GM19099 (cell line): ENCODE results near the gene GPR176.

Experiments used
- POLR2A ChIP-seq: IDR thresholded peaks from 3 replicates; pipeline ENCODE4 v1.6.1; 2011; ENCODE audit warnings: low read depth; ENCODE audit not compliant: insufficient read length; ENCODE audit errors: extremely low read depth

The GPR176 gene

GRCh38 chr15:39887832-39888231 is 32.2 kb downstream of the GPR176 start:
- TF ChIP-seq POLR2A = no peak

DNA sequence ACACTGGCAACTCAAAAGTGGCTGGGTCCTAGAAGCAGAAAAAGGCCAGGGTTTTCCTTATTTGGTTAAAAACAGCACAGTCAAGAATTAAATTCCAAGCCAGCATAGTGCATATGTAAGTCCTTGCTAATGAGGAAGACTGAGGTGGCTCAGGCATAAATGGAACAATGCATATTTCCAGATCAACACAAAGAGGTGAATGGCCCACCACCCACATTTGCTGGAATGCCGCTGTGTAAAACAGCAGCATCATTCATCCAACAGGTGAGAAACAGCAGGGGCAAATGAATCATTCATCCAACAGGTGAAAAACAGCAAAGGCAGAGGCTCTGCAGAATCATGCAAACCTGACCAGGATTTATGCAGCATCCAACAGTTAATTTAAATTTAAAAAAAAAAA is 32.9 kb downstream of the GPR176 start:
- TF ChIP-seq POLR2A = no peak

DNA sequence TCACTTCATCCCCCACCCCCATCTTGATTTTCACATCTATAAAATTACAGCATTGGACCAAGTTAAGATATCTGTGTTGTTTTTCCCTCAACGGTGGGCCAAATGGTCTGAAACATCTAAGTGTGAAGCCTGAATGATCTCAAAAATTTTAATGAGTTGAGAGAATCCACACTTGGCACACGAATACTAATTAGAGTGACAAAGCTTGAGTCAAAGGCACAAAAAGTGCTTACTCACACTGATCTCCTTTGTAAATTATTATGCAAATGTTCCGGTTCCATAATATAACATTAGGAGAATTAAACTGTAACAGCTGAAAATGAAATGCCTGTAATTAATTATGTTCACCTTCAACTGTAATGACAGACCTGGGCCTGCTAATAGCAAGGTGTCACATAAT is 33.6 kb downstream of the GPR176 start:
- TF ChIP-seq POLR2A = no peak

- TF ChIP-seq POLR2A = no peak
Observed at GRCh38 chr15:39885099-39885777, 34.8 kb downstream of the GPR176 start.

DNA sequence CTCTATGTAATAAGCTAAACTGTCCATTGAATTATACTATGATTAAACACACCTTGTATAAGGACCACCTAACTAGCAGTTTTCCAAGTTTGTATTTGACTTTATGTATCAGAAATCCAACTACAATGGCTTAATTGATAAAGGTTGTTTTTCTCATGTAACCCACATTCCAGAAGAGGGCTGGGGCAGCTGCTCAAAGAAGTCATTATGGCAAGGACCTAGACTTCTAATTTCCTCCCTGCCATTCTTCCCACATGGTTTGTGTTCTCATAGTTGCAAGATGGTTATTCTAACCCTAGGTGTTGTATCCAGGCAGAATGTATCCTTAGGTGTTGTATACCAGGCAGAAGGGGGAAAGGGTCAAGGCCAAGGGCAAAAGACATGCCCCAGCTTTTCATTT is 35.7 kb downstream of the GPR176 start:
- TF ChIP-seq POLR2A = no peak

DNA sequence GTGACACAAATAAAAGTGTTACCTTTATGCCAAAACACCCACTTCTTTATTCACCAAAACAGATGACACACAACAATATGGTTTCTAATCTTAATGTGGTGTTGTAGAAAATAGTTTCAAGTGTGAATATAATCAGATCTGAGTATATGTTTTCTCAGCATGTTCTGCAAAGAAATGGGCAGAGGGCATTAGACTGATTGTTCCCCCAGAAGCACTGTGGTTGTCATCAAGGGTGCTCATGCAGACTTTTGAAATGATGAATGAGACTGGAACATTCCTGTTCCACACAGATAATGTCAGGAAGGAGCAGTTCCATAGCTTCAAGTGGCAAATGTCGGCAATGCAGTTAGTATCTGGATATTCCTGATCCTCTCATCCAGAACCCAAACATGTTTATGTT is 37.5 kb downstream of the GPR176 start:
- TF ChIP-seq POLR2A = no peak

- TF ChIP-seq POLR2A = no peak
Observed at GRCh38 chr15:39881790-39882189, 38.3 kb downstream of the GPR176 start.

DNA sequence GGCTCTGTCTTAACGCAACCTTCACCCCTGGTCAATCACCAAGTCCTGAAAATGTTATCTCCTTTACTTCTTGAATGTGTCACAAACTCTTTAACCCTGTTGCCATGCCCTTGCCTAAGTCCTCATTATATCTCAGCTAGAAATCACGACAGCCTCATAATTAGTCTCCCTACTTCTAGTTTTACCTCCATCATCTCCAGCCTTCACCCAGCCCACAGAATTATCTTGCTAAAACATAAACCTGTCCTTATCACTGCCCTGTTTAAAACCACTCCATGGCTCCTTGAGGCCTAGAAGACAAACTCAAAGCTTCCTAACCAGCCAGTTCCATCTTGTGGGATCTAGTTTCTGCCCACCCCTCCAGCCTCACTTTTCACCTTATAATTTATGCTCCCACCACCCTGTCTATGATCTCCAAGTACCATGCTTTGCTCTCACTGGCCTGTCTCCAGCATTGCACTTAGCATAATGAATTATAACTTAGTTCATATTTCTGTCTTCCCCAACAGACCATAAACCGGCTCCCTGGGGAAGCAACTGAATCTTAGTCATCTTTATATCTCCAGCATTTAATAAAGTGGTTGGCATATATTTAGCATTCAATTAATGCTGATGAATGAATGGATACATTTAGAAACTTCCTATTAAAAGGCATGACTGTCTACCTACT is 39.2 kb downstream of the GPR176 start:
- no peak for TF ChIP-seq POLR2A

GRCh38 chr15:39878406-39878785 is 41.7 kb downstream of the GPR176 start:
- TF ChIP-seq POLR2A = no peak

DNA sequence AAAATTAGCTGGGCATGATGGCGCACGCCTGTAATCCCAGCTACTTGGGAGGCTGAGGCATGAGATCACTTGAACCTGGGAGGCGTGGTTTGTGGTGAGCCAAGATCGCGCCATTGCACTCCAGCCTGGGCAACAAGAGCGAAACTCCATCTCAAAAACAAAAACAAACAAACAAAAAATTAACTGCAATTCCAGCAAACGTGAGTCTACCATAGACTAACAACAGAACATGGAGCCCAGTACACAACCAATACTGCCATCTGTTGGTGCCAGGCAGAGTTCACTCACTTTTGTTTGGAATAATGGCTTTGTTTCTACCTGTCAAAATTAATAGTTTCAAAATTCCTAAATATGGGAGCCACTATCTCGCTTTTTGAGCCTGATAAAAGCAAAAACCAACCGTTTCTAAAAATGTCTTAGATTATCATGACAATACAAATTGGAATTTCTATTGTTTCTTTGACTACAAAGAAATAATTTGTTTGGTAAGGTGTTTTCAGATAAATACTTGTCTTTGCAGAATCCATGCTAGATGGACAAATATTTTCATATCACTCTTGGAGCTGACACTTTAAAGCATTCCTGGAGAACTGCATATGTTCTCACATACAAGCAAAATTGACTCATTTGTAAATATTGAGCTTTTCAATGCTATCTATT is 45.0 kb downstream of the GPR176 start:
- TF ChIP-seq POLR2A = no peak

- TF ChIP-seq POLR2A = no peak
Observed at GRCh38 chr15:39873978-39874377, 46.1 kb downstream of the GPR176 start.

- TF ChIP-seq POLR2A = no peak
Observed at GRCh38 chr15:39870537-39870936, 49.5 kb downstream of the GPR176 start.

- TF ChIP-seq POLR2A = no peak
Observed at GRCh38 chr15:39869858-39870515, 50.1 kb downstream of the GPR176 start.

DNA sequence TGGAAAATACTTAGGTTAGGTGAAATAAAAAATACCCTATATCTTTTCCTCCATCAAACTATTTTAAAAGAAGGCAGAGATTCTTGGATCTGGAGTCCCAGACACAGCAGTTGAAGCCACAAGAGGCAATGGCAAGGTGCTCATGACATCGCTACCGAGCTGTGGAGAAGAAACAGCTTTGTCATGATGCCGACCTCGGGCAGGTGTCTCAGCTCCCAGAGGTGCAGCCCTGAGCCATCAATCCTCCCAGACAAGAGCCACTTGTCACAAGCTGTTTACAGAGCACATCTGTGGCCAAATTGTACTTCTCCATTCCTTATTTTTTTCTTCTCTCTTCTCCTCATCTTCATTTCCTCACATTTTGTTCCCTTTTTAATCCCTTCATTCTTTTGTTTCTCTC is 50.8 kb downstream of the GPR176 start:
- TF ChIP-seq POLR2A = no peak

- no peak for TF ChIP-seq POLR2A
Observed at GRCh38 chr15:39868396-39868795, 51.7 kb downstream of the GPR176 start.

DNA sequence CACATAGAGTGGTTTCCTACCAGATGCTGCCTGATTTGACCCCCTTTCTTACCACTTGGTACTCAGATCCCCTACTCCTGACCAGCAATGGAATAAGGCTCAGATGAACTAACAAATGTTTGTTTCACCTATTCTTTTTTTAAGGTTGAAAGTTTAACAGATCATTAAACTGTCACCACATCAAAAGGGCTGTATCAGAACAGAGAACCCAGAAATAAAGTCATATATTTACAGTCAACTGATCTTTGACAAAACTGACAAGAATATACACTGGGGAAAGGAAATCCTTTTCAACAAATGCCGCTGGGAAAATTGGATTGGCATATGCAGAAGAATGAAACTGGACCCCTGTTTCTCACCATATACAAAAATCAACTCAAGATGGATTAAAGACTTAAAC is 56.0 kb downstream of the GPR176 start:
- TF ChIP-seq POLR2A = no peak
